Left renal pelvis (tissue), 4 donors: ENCODE data around the gene CASP14. TPM values are rescaled to one million over a fixed set of nuclear protein-coding genes. Genes with fewer than 3 reads are reported as not detected.
A peak's percentile ranks its signal among the peaks of the same experiment; 100 is the strongest.
"Not testable (repeated sequence)": the region's sequence is repeated elsewhere in the genome, so short reads cannot be mapped to it uniquely, and the experiment has no call there.

ENCODE experiments used
- DNase-seq, 4 donors: peaks; one replicate each; pipeline ENCODE4 v3.0.0-alpha.2; 2013; ENCODE audit warnings: low read depth in 4 of 4, low spot score in 3 of 4
- polyA plus RNA-seq, 4 donors: library from polyadenylated mRNA; unstranded; fragments of 120-200 nt; gene quantifications; one replicate each; pipeline ENCODE4 v1.2.1, GENCODE V29; 2013; ENCODE audit not compliant: insufficient read length in 4 of 4

Gene CASP14
- polyA plus RNA-seq, 4 donors = 0.08 TPM; not detected in 3

DNA sequence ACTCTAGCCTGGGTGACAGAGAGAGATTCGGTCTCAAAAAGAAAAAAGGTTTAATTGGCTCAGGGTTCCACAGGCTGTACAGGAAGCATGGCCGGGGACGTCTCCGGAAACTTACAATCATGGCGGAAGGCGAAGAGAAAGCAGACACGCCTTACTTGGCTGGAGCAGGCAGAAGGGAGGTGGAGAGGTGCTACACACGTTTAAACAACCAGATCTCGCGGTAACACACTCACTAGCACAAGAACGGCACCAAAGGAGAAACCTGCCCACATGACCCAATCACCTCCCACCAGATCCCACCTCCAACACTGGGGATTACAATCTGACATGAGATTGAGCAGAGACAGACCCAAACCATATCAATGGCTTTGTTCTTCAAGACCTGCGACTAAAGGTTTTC is 12.8 kb downstream of the CASP14 start:
- DNase-seq = no peak

DNA sequence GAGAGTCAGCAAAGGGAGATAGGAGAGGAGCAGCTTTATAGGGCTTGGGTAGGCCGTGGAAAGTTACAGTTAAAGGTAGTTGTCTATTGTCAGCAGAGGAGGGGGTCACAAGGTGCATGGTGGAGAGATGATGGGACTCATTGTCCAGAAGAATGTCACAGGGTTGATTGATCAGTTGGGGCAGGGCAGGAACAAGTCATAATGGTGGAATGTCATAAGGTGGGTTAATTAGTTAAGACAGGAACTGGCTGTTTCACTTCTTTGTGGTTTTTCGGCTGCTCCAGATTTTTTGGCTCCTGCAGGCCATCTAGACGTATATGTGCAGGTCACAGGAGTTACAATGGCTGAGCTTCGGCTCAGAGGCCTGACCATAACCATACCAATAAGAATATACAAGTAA is 21.1 kb downstream of the CASP14 start:
- not testable (repeated sequence) for DNase-seq

DNA sequence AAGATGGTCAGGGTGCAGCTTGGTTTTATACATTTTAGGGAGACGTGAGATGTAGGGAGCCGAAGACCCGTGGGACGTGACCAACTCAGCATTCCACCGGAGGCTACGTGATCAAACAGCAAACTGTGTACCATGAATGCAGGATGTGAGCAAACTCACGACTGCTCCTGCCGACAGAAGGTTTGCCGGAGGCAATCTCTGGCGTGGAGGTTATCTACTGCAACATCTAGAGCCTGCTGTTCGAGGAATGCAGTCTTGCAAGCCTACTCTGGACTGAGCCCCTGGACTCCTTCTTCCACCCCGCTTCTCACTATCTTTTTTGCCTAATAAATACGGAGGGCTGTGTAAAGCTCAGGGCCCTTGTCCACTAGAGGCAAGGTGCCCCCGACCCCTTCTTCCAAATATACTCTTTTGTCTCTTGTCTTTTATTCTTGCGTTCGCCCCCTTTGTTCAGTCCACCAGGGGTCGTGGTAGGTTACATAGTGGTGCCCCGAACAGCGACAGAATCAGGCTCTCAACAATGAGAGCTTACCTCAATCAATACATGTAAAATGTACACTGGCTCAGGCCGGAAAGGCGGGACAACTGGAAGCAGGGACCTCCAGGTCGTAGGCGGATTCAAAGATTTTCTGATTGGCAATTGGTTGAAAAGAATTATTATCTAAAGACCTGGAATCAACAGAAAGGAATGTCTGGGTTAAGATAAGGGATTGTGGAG is 23.8 kb downstream of the CASP14 start:
- no peak for DNase-seq

DNA sequence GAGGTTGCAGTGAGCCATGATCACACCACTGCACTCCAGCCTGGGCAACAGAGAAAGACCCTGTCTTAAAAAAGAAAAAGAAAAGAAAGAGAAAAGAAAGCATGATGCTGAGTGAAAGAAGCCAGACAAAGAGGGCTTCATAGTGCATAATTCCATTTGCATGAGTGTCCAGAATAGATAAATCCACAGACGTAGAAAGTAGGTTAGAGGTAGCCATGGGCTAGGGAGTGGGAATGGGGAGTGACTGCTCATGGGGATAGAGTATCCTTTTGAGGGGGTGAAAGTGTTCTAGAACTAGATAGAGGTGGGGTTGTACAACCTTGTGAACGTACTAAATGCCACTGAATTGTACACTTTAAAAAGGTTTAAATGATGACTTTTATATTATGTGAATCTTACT is 25.1 kb downstream of the CASP14 start:
- no peak for DNase-seq

DNA sequence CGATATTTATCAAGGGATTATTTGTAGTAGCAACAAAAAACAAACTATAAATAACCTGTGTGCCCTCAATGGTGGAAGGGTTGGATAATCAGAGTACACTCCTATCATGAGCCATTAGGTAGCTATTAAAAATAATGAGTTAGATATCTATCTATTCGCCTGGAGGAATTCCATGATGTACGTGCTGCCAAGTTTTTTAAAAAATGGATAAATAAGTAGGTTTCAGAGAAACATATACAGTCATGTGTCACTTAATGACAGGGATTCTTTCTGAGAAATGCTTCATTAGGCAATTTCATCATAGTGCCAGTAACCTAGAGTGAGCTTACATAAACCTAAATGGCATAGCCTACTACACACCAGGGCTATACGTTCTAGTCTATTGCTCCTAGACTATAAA is 26.5 kb downstream of the CASP14 start:
- no peak for DNase-seq

DNA sequence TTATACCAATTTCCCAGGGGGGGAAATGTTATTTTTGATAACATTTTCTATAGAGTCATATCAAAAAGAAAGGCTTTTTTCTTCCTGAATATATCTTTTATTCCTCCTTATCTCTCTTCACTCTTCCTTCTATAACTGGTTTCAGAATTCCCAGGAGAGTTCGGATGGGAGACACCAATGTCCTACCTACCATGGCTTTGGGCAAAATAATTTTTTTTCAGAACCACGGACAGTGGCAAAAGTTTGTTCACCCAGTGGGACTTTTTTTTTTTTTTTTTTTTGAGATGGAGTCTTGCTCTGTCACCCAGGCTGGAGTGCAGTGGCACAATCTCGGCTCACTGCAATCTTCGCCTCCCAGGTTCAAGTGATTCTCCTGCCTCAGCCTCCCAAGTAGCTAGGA is 30.7 kb downstream of the CASP14 start:
- DNase-seq = not testable (repeated sequence)

DNA sequence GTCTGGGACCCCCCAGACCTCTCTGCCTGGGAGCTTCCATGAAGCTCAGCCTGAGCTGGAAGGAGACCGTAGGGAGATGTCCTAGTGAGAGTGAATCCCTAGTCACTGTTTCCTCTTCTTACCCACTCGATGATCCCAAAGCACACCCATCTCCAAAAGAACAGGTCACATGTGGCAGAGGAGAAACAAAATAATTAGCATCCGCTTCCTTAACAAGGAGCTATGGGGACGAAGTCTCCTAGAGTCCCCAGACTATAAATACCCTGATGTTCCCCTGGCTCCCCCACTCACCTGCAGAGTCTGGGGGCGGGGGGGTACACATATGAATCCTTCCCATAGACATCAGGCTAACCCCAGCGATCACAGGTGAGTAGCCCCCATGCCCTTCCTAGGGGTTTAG is 32.6 kb downstream of the CASP14 start, which contains the start of gene OR1I1:
TSS of gene OR1I1 (plus strand) at position 301 of the 400 bp plus-strand sequence. CDS start 4,855 bp downstream, outside the sequence.
- no peak for DNase-seq

DNA sequence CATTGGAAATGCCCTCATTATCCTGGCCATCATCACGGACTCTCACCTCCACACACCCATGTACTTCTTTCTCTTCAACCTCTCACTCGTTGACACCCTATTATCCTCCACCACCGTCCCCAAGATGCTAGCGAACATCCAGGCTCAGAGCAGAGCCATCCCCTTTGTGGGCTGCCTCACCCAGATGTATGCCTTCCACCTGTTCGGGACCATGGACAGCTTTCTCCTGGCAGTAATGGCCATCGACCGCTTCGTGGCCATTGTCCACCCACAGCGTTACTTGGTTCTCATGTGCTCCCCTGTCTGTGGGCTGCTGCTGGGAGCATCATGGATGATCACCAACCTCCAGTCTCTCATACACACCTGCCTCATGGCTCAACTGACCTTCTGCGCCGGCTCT is 37.9 kb downstream of the CASP14 start:
- DNase-seq = no peak

DNA sequence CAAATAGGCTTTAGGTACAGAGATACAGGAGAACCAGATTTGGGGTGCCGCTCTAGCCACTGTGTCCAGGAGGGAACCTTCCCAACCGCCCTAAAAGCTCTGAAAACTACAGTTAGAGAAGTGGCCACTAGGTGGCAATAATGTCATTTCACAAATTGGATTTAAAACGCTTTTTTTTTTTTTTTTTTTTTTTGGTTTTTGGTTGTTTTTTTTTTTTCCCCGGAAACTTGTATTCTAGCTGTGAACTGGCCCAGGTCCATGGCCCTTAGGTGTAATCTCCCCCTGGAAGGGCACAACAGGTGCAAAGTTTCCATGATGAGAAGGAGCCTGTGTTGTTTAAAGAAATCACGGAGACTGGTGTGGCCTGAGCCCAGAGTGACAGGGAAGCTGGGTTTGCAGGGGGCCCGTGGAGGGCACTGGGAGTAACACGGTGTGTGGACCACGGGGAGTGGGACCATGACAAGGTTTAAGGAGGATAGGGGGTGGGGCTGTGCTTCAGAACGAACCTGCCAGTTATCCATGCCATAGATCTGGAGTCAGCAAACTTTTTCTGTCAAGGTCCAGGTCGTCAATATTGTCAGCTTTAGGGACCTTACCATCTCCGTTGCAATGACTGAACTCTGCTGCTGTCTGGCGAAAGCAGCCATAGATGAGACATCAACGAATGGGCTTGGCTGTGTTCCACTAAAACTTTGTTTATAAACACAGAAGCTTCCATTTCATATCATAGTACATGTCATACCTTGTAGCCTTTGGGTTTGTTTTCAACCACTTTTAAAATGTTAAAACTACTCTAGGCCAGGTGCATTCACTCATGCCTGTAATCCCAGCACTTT is 42.9 kb downstream of the CASP14 start:
- DNase-seq = peak; percentile 33 to 67 (median 60)

DNA sequence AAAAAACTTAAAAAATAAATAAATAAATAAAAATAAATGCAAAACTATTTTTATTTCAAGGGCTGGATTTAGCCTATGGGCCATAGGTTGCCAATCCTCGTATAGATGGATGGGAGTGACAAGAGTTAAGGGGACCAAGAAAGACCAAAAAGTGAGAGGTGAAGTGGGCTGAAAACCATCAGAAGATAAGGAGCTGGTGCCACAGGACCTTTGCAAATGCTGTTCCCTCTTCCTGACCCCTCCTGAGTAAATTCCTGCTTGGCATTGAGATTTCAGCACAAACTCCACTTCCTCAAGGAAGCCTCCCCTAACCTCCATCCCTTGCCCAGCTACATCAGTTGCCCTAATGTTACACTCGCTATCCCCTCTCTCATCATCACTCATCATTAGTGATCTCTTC is 43.7 kb downstream of the CASP14 start:
- no peak for DNase-seq

DNA sequence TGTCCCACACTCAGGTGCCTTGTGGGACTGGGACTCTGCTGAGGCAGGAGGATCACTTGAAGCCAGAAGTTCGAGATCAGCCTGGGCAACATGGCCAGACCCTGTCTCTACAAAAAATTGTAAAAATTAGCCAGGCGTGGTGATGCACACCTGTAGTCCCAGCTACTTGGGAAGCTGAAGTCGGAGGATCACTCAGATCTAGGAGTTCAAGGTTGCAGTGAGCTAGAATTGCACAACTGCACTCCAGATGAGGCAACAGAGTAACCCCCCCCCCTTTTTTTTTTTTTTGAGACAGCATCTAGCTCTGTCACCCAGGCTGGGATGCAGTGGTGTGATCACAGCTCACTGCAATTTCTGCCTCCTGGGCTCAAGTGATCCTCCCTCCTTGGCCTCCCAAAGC is 46.9 kb downstream of the CASP14 start:
- DNase-seq = no peak

DNA sequence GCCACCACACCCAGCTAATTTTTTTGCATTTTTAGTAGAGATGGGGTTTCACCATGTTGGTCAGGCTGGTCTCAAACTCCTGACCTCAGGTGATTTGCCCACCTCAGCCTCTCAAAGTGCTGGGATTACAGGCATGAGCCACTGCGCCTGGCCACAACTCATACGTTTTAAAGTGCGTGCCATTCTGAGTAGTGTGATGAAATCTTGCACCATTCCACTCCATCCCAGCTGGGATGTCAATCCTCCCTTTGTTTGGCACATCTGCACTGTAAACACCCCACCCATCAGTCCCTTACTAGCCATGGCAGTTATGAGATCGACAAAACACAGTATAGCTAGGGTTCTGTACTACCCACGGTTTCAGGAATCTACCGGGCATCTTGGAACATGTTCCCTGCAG is 48.7 kb downstream of the CASP14 start:
- DNase-seq = not testable (repeated sequence)

DNA sequence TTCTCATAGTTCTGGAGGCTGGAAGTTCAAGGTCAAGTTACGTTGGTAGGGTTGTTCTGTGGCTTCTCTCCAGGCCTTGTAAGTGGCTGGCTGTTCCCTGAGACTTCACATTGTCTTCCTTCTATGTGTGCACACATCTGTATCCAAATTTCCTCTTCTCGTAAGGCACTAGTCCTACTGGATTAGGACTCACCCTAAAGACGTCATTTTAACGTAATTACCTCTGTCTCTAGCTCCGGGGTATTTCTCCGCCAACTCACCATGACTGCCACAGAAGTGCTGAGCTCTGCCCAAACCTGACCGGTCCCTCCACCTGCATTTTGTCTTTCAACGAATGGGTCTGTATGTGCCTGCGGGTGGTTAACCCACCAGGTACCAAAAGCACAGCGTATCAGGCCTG is 49.2 kb downstream of the CASP14 start:
- DNase-seq = no peak

DNA sequence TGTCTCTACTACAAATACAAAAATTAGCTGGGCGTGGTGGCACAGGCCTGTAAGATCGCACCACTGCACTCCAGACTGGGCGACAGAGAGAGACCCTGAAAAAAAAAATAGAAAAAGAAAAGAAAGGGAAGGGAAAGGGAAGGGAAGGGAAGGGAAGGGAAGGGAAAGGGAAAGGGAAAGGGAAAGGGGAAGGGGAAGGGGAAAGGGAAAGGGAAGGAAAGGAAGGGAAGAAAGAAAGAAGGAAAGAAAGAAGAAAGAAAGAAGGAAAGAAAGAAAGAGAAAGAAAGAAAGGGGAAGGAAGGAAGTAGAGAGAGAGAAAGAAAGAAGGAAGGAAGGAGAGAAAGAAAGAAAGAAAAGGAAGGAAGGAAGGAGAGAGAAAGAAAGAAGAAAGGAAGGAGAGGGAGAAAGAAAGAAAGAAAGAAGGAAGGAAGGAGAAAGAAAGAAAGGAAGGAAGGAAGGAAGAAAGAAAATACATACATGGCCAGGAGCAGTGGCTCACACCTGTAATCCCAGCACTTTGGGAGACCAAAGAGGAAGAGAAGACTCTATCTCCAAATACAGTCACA is 49.8 kb downstream of the CASP14 start:
- DNase-seq = no peak

DNA sequence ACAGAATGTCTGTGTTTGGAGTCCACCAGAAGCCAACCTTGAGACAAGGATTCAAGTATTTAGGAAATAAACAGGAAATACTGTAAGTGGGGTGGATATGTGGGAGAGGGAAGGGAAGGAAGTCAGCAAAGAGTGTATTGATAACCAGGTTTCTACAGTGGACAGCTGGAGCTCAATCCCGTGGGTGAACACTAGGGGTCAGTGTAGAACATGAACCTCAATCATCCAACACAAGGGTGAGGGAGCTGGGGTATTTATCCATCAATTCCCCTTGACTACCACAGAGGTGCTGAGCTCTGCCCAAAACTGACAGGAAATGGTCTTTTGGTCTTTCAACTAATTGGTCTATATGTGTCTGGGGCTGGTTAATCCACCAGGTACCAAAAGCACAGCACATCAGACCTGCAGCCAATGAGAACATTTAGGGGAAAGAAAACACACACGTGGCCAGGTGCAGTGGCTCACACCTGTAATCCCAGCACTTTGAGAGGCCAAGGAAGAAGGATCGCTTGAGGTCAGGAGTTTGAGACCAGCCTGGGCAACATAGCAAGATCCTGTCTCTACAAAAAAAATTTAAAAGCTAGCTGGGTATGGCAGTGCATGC is 52.3 kb downstream of the CASP14 start:
- no peak for DNase-seq

DNA sequence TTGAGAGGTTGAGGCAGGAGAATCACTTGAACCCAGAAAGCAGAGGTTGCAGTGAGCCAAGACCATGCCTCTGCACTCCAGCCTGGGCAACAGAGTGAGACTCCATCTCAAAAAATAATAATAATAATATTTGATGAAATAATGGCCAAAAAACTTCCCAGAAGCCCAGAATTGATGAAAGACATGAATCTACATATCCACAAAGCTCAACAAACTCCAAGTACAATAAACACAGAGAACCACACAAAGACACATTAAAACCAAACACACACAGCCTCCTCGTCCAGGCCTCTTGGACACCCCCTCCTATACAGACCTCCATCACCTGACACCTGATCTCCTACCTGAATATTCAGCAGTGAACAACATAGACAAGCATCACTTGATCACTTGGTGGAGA is 54.7 kb downstream of the CASP14 start:
- no peak for DNase-seq

DNA sequence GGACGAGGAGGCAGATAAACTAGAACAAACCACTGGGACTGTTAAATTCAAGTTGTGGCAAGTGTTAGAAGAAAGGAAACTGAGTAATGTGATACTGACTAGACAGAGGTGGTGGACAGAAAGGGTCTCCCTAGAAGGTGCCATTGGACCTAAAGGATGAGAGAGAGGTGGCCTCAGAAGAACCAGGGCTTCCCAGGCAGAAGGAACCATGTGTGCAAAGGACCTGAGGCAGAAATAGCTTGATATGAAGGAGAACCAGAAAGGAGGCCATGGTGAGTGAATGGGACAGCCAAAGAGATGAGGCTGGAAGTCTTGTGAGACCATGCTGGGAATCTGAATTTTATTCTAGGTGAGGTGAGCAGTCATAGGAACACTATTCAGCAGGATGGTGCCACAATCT is 55.1 kb downstream of the CASP14 start:
- DNase-seq = no peak

DNA sequence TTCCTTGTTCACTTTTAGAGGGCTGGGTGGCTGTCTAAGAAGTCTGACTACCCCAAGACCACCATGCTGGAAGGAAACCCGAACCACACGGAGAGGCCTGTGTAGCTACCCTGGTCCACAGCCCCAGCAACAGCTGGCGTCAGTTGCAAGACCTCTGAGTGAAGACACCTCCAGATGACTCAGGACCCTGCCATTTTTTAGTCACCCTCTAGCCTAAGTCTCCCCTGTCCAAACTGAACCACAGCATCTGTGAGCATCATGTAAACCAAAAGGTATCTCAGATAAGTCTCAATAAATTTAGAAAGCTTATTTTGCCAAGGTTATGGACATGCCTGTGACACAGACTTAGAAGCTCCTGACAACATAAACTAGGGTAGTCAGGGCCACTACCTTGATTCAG is 55.8 kb downstream of the CASP14 start:
- no peak for DNase-seq

DNA sequence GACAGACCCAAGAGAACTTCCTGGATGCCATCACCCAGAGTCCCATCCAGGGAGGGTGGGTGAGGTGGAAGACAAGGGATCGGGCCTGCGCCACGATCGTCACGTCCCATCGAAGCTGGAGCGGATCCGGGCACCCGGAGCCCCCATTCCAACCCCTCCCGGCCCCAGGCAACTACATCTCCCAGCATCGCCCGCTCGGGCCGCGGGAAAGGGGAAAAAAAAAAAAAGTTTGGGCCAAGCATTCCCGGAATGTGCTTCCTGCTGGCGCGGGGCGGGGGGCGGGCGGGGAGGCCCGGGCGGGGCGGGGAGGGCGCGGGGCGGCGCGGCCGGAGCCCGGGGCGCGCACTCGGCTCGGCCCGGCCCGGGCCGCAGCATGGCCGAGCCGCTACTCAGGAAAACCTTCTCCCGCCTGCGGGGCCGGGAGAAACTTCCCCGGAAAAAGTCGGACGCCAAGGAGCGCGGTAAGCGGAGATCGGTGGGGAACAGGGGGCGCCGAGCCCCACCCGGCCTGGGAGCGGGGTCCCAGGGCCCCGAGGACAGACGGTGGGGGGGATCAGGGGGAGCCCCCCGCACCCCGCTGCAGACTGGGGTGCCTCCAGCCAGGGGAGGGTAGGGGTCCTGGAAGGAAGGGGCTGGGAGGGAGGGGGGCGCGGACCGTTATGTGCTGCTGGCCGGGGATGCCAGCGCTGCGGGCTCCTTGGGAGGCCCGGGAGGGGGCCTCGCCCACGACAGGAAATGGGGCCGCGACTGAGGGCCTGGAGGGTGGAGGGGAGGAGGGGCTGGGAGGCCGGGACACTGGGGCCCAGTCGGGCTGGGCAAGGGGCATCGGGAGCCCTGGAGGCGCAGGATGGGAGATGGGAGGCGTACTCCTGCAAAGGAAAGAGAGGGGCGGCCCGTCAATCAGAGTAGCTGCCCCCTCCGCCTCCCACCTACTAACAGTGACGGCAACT is 58.1 kb downstream of the CASP14 start, which contains the start of gene SYDE1:
TSS of gene SYDE1 (plus strand) at position 341 of the 950 bp plus-strand sequence. CDS start at position 374, 33 bp downstream.
- no peak for DNase-seq
